Measurements from ENCODE around the gene ADAMTS20. TPM values are rescaled to one million over a fixed set of nuclear protein-coding genes. Genes with fewer than 3 reads are reported as not detected.

Gene ADAMTS20
- total RNA-seq, 1 experiment from 2014 or later: 6.0 TPM

DNA sequence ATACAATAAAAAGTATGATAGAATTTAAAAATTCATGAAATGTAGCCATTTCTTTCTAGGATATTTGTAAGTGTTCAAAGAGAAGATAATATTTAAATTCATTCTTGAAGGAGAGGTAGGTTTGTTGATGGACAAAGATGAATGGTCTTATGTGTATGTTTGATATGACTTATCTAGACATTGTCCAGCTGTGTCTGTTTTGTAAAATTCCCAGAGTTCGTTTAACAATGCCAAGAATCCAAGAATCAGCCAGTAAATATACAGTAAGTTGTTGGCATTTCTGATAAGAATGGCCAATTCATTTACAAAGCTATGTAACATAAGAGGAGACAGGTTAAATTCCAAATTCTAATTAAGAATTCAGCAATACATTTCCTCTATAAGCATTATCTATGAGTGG lies 150.9 kb downstream of the ADAMTS20 start (continued):
- TF ChIP-seq, protein P1, sequence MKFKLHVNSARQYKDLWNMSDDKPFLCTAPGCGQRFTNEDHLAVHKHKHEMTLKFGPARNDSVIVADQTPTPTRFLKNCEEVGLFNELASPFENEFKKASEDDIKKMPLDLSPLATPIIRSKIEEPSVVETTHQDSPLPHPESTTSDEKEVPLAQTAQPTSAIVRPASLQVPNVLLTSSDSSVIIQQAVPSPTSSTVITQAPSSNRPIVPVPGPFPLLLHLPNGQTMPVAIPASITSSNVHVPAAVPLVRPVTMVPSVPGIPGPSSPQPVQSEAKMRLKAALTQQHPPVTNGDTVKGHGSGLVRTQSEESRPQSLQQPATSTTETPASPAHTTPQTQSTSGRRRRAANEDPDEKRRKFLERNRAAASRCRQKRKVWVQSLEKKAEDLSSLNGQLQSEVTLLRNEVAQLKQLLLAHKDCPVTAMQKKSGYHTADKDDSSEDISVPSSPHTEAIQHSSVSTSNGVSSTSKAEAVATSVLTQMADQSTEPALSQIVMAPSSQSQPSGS (CRISPR knock-in tag; IDR thresholded peaks at IDR 0.05; ENCODE audit: borderline replicate concordance, low read depth): no peak
- no peak for TF ChIP-seq ZSCAN18 (CRISPR knock-in tag; IDR thresholded peaks at IDR 0.05)
- no peak for TF ChIP-seq SMAD4 (CRISPR knock-in tag; IDR thresholded peaks at IDR 0.05)
- TF ChIP-seq SOX15 (CRISPR knock-in tag; IDR thresholded peaks at IDR 0.05): no peak

GRCh38 chr12:43396671-43397070 lies 155.3 kb downstream of the ADAMTS20 start:
- ATAC-seq (no peak), DNase-seq (ENCODE audit: low spot score) (no peak)
- no peak overlapping the region for H3K4me3 Mint-ChIP-seq
- ChIA-PET CTCF (no interaction called here), POLR2A (no interaction called here)
- no peaks in the 10 kb centered on the region for H3K36me3 Mint-ChIP-seq
- no peaks in the 10 kb centered on the region for H3K9me3 Mint-ChIP-seq
- H3K27ac Mint-ChIP-seq: no peak overlapping the region
- peaks cover 4% of the 10 kb centered on the region; the same call in 1 of the 2 replicates for H3K4me1 Mint-ChIP-seq
- no peaks in the 10 kb centered on the region for H3K27me3 Mint-ChIP-seq (ENCODE audit: low read depth)
- TF ChIP-seq NR3C1 (CRISPR knock-in tag; conservative IDR thresholded peaks at IDR 0.05; ENCODE audit: low read depth) (no peak), SP1 (CRISPR knock-in tag; conservative IDR thresholded peaks at IDR 0.05) (no peak), MYBL2 (CRISPR knock-in tag; IDR thresholded peaks at IDR 0.05) (no peak), FOXP4 (CRISPR knock-in tag; IDR thresholded peaks at IDR 0.05) (no peak), ATF1 (CRISPR knock-in tag; IDR thresholded peaks at IDR 0.05) (no peak), ZNF416 (CRISPR knock-in tag; IDR thresholded peaks at IDR 0.05) (no peak), CREM (CRISPR knock-in tag; IDR thresholded peaks at IDR 0.05) (no peak), ETV6 (CRISPR knock-in tag; IDR thresholded peaks at IDR 0.05) (no peak), ZMAT4 (CRISPR knock-in tag; IDR thresholded peaks at IDR 0.05) (no peak), NFYB (CRISPR knock-in tag; conservative IDR thresholded peaks at IDR 0.05; ENCODE audit: low read depth) (no peak), ZNF219 (CRISPR knock-in tag; IDR thresholded peaks at IDR 0.05; ENCODE audit: borderline replicate concordance) (no peak), ZNF317 (CRISPR knock-in tag; IDR thresholded peaks at IDR 0.05; ENCODE audit: borderline replicate concordance, low read depth) (no peak), AFF4 (CRISPR knock-in tag; IDR thresholded peaks at IDR 0.05; ENCODE audit: borderline replicate concordance) (no peak), ZSCAN18 (CRISPR knock-in tag; IDR thresholded peaks at IDR 0.05) (no peak)
- TF ChIP-seq, protein P2, sequence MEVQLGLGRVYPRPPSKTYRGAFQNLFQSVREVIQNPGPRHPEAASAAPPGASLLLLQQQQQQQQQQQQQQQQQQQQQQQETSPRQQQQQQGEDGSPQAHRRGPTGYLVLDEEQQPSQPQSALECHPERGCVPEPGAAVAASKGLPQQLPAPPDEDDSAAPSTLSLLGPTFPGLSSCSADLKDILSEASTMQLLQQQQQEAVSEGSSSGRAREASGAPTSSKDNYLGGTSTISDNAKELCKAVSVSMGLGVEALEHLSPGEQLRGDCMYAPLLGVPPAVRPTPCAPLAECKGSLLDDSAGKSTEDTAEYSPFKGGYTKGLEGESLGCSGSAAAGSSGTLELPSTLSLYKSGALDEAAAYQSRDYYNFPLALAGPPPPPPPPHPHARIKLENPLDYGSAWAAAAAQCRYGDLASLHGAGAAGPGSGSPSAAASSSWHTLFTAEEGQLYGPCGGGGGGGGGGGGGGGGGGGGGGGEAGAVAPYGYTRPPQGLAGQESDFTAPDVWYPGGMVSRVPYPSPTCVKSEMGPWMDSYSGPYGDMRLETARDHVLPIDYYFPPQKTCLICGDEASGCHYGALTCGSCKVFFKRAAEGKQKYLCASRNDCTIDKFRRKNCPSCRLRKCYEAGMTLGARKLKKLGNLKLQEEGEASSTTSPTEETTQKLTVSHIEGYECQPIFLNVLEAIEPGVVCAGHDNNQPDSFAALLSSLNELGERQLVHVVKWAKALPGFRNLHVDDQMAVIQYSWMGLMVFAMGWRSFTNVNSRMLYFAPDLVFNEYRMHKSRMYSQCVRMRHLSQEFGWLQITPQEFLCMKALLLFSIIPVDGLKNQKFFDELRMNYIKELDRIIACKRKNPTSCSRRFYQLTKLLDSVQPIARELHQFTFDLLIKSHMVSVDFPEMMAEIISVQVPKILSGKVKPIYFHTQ (CRISPR knock-in tag; IDR thresholded peaks at IDR 0.05): no peak
- TF ChIP-seq, protein P3, sequence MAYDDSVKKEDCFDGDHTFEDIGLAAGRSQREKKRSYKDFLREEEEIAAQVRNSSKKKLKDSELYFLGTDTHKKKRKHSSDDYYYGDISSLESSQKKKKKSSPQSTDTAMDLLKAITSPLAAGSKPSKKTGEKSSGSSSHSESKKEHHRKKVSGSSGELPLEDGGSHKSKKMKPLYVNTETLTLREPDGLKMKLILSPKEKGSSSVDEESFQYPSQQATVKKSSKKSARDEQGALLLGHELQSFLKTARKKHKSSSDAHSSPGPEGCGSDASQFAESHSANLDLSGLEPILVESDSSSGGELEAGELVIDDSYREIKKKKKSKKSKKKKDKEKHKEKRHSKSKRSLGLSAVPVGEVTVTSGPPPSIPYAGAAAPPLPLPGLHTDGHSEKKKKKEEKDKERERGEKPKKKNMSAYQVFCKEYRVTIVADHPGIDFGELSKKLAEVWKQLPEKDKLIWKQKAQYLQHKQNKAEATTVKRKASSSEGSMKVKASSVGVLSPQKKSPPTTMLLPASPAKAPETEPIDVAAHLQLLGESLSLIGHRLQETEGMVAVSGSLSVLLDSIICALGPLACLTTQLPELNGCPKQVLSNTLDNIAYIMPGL (CRISPR knock-in tag; IDR thresholded peaks at IDR 0.05): no peak

Data from WTC11 (cell line).